ENCODE measurements around the gene IGFBP1. TPM values are rescaled to one million over a fixed set of nuclear protein-coding genes. Genes with fewer than 3 reads are reported as not detected.
A peak's percentile ranks its signal among the peaks of the same experiment; 100 is the strongest.
"Not testable (repeated sequence)": the region's sequence is repeated elsewhere in the genome, so short reads cannot be mapped to it uniquely, and the experiment has no call there.

Gene IGFBP1
- total RNA-seq, 1 experiment from 2014 or later: 0.20 TPM

DNA sequence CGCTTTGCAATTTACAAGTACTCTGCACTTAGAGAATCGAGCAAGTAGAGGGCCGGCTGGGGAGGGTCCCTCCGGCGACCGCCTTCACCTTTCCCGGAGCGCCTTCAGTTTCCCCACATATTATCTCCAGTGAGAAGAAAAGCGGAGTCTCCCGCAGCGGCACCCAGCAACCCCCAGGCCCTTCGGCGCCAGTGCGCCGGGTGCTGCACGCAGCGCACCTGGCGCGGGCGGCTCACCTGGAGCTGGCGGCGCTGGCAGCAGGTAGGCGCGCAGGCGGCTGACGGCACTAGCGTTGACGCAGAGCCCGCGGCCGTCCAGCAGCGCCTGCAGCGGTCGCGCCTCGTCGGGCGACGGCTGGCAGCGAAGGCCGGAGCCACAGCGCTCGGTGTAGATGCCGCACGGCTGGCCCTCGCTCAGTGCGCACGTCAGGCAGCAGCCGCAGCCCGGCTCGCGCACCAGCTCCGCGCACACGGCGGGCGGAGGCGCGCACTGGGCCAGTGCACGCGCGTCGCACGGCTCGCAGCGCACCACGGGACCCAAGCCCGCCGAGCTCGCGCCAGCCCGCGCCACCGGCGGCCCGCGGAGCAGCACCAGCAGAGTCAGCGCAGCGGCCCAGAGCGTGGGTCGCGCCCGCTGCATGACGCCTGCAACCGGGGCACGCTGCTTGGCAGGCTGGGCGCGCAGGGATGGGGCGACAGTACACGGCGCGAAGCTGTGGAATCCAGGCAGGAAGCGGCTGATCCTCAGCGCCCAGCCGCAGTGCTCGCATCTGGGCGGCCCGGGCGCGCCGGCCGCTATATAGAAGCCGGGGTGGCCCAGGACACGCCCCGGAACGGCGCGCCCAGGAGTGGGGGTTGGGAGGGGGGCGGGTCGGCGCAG is 32.5 kb downstream of the IGFBP1 start, which contains the start of gene IGFBP3:
TSS of gene IGFBP3 (minus strand) at position 771 of the 879 bp plus-strand sequence. CDS start at position 639, 132 bp downstream.
- in situ Hi-C loops (cut with HindIII; ENCODE audit: low pct_unique_long_range_greater_than_20kb, low sequenced_read_pairs): loop anchor here (25.0 kb wide), 1 partner anchor 842 kb away; no protein-coding TSS in a partner anchor
- peak; percentile 79 for DNase-seq (ENCODE audit: low read depth)

GRCh38 chr7:45921381-45921698 is 33.1 kb downstream of the IGFBP1 start:
- DNase-seq (ENCODE audit: low read depth): no peak
- in situ Hi-C loops (cut with HindIII; ENCODE audit: low pct_unique_long_range_greater_than_20kb, low sequenced_read_pairs): loop anchor here (25.0 kb wide), 1 partner anchor 841 kb away; no protein-coding TSS in a partner anchor

- peak; percentile 74 for DNase-seq (ENCODE audit: low read depth)
- in situ Hi-C loops (cut with HindIII; ENCODE audit: low pct_unique_long_range_greater_than_20kb, low sequenced_read_pairs): loop anchor here (25.0 kb wide), 1 partner anchor 840 kb away; no protein-coding TSS in a partner anchor
Measured at GRCh38 chr7:45921699-45922519, 33.6 kb downstream of the IGFBP1 start.

- in situ Hi-C loops (cut with HindIII; ENCODE audit: low pct_unique_long_range_greater_than_20kb, low sequenced_read_pairs): loop anchor here (25.0 kb wide), 1 partner anchor 839 kb away; no protein-coding TSS in a partner anchor
- DNase-seq (ENCODE audit: low read depth): no peak
Measured at GRCh38 chr7:45922810-45923209, 34.5 kb downstream of the IGFBP1 start.

- DNase-seq (ENCODE audit: low read depth): peak; percentile 76
- in situ Hi-C loops (cut with HindIII; ENCODE audit: low pct_unique_long_range_greater_than_20kb, low sequenced_read_pairs): loop anchor here (25.0 kb wide), 1 partner anchor 839 kb away; no protein-coding TSS in a partner anchor
Measured at GRCh38 chr7:45923290-45923689, 35.0 kb downstream of the IGFBP1 start.

GRCh38 chr7:45923818-45924217 is 35.5 kb downstream of the IGFBP1 start:
- DNase-seq (ENCODE audit: low read depth): no peak
- in situ Hi-C loops (cut with HindIII; ENCODE audit: low pct_unique_long_range_greater_than_20kb, low sequenced_read_pairs): loop anchor here (25.0 kb wide), 1 partner anchor 838 kb away; no protein-coding TSS in a partner anchor

DNA sequence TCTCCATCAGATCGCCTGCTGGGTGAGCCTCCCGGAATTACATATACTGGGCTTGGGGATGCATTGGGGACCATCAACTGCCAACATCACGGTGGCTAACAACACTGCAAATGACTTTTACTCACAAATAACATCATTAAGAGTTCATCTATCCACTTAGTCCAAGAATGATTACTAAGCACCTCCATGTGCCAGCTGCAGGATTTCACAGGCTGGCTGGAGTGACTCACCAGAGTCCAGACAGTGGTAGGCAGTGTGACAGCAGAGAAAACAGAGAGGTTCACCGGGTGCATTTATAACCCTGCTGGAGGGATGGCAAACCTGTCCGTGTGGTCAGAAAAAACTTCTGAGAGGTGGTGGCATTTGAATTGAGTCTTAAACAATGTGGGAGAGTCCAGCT is 36.0 kb downstream of the IGFBP1 start:
- DNase-seq (ENCODE audit: low read depth): peak; percentile 90
- in situ Hi-C loops (cut with HindIII; ENCODE audit: low pct_unique_long_range_greater_than_20kb, low sequenced_read_pairs): loop anchor here (25.0 kb wide), 1 partner anchor 838 kb away; no protein-coding TSS in a partner anchor

DNA sequence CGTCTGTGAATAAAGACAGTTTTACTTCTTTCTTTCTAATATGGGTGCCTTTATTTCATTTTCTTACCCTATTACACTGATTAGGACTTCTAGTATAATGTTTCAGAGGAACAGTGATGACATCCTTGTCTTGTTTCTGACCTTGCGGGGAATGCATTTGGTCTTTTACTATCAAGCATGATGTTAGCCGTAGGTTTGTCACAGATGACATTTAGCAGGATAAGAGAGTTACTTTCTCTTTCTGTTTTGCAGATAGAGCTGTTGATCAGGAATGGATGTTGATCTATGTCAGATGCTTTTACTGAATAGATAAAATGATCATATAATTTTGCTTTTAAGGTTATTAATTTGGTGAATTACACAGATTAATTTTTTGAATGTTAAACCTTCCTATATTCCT is 39.4 kb downstream of the IGFBP1 start:
- in situ Hi-C loops (cut with HindIII; ENCODE audit: low pct_unique_long_range_greater_than_20kb, low sequenced_read_pairs): no loop called here
- no peak for DNase-seq (ENCODE audit: low read depth)

- in situ Hi-C loops (cut with HindIII; ENCODE audit: low pct_unique_long_range_greater_than_20kb, low sequenced_read_pairs): no loop called here
Measured at GRCh38 chr7:45930967-45931366, 42.7 kb downstream of the IGFBP1 start.

DNA sequence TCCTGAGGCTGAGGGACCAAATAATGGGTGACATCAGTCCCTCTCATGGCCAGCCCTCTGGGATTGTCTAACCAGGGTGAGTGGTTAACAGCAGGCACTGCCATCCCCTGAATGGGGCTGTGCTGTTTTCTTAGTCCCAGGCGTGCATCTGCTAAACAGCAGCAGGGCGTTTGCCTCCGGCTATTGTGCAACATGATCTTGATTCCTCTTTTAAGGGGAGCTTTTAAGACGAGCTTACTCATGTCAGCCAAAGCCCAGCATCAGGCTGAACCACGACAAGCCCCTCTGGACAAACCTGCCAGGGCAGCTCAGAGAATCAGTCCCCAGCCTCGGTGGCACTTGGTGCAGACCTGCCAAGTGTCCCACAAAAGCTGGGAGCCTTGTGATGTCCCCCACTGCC is 49.0 kb downstream of the IGFBP1 start:
- in situ Hi-C loops (cut with HindIII; ENCODE audit: low pct_unique_long_range_greater_than_20kb, low sequenced_read_pairs): no loop called here
- DNase-seq (ENCODE audit: low read depth): no peak

More at GRCh38 chr7:45930967-45931366, 42.7 kb downstream of the IGFBP1 start:
- no peak for DNase-seq (ENCODE audit: low read depth)

DNA sequence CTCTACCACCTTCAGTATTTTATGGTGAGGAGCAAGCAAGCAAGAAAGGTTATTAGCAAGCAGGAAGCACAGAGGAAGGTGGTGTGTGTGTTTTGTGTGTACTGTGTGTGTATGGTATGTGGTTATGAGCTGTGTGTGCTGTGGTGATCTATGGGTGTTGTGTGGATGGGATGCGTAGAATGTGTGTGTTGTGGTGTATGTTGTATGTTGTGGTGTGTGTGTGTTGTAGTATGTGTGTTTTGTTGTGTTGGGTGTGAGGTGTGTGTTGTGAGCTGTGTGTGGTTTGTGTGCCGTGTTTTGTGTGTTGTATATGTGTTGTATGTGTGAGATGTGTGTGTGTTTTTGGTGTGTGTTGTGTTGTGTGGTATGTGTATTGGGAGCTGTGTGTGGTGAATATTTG is 49.6 kb downstream of the IGFBP1 start:
- in situ Hi-C loops (cut with HindIII; ENCODE audit: low pct_unique_long_range_greater_than_20kb, low sequenced_read_pairs): no loop called here
- no peak for DNase-seq (ENCODE audit: low read depth)

- no peak for DNase-seq (ENCODE audit: low read depth)
- in situ Hi-C loops (cut with HindIII; ENCODE audit: low pct_unique_long_range_greater_than_20kb, low sequenced_read_pairs): no loop called here
Measured at GRCh38 chr7:45938626-45939302, 50.5 kb downstream of the IGFBP1 start.

GRCh38 chr7:45939574-45939973 is 51.3 kb downstream of the IGFBP1 start:
- in situ Hi-C loops (cut with HindIII; ENCODE audit: low pct_unique_long_range_greater_than_20kb, low sequenced_read_pairs): no loop called here
- no peak for DNase-seq (ENCODE audit: low read depth)

DNA sequence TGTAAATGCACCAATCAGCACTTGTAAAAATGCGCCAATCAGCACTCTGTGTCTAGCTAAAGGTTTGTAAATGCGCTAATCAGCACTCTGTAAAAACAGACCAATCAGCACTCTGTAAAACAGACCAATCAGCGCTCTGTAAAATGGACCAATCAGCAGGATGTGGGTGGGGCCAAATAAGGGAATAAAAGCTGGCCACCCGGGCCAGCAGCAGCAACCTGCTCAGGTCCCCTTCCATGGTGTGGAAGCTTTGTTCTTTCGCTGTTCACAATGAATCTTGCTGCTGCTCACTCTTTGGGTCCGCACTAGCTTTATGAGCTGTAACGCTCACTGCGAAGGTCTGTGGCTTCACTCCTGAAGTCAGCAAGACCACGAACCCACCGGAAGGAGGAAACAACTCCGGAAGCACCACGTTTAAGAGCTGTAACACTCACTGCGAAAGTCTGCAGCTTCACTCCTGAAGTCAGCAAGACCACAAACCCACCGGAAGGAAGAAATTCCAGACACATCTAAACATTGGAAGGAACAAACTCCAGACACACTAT is 52.0 kb downstream of the IGFBP1 start:
- DNase-seq (ENCODE audit: low read depth); in situ Hi-C loops (cut with HindIII; ENCODE audit: low pct_unique_long_range_greater_than_20kb, low sequenced_read_pairs): not testable (repeated sequence)

DNA sequence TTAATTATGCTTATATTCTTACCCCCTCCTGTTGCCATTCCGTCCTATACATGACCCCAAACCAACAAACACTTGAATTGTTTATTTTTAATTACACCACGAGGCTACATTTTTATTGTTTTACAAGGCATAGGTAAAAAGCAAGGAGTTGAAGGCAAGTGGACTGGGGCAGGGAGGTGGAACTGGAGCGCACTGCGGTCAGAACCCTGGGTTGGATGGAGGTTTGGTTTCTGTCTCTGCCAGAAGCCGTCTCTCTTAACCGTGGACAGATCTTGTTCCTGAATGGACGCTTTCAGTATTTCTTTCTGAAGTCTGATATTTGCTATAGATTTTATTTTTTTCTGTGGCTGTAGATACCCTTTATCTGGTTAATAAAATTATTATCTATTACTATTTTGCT is 52.7 kb downstream of the IGFBP1 start:
- no peak for DNase-seq (ENCODE audit: low read depth)
- in situ Hi-C loops (cut with HindIII; ENCODE audit: low pct_unique_long_range_greater_than_20kb, low sequenced_read_pairs): no loop called here

Data from Caki2 (cell line).